OCI-LY1 (cell line): ENCODE data around the gene PSMD2.

Source experiments
- H2AFZ ChIP-seq: fragments of 200-600 bp; sonication (generic), shearing (Covaris generic); 2 replicates; pipeline ENCODE4 v1.6.0; 2014; ENCODE audit warnings: antibody characterized with exemption, mild to moderate bottlenecking, low read length
- H3F3A ChIP-seq: fragments of 200-600 bp; sonication (generic), shearing (Covaris generic); 2 replicates; pipeline ENCODE4 v1.6.0; 2014; ENCODE audit warnings: mild to moderate bottlenecking, antibody characterized with exemption, low read length, moderate library complexity; ENCODE audit not compliant: insufficient read depth
- H3K27ac ChIP-seq: fragments of 200-600 bp; sonication (generic); 2 replicates; pipeline ENCODE4 v1.5.1; 2014; ENCODE audit warnings: low read length, mixed run types, mild to moderate bottlenecking, low read depth; ENCODE audit not compliant: poor library complexity, severe bottlenecking
- H3K27me3 ChIP-seq: fragments of 200-600 bp; sonication (generic); 2 replicates; pipeline ENCODE4 v1.6.0; 2014; ENCODE audit warnings: antibody characterized with exemption, mild to moderate bottlenecking, low read length, moderate library complexity; ENCODE audit not compliant: insufficient read depth
- H3K36me3 ChIP-seq: fragments of 200-600 bp; sonication (generic); 2 replicates; pipeline ENCODE4 v1.6.1; 2014; ENCODE audit warnings: mild to moderate bottlenecking, antibody characterized with exemption, low read length, moderate library complexity, mixed read lengths; ENCODE audit not compliant: insufficient read depth
- H3K4me1 ChIP-seq: fragments of 200-600 bp; sonication (generic); 2 replicates; pipeline ENCODE4 v1.5.1; 2014; ENCODE audit warnings: mild to moderate bottlenecking, low read length, moderate library complexity; ENCODE audit not compliant: insufficient read depth, severe bottlenecking
- H3K4me2 ChIP-seq: fragments of 200-600 bp; sonication (generic), shearing (Covaris generic); 2 replicates; pipeline ENCODE4 v1.6.1; 2014; ENCODE audit warnings: low read length
- H3K4me3 ChIP-seq: fragments of 200-600 bp; sonication (generic); 2 replicates; pipeline ENCODE4 v1.5.1; 2014; ENCODE audit warnings: low read length, low read depth, mild to moderate bottlenecking, mixed read lengths; ENCODE audit not compliant: poor library complexity, severe bottlenecking
- H3K79me2 ChIP-seq: fragments of 200-600 bp; shearing (Covaris generic); 2 replicates; pipeline ENCODE4 v1.6.1; 2016; ENCODE audit warnings: mixed run types, low read length, mixed read lengths; ENCODE audit not compliant: insufficient read depth
- H3K9ac ChIP-seq: fragments of 200-600 bp; sonication (generic), shearing (Covaris generic); 2 replicates; pipeline ENCODE4 v1.6.1; 2014; ENCODE audit warnings: mild to moderate bottlenecking, low read length, mixed read lengths
- H3K9me2 ChIP-seq: fragments of 200-600 bp; sonication (generic), shearing (Covaris generic); 2 replicates; pipeline ENCODE4 v1.6.1; 2014; ENCODE audit warnings: low read depth, mild to moderate bottlenecking, low read length, mixed read lengths
- H3K9me3 ChIP-seq: fragments of 200-600 bp; shearing (Covaris generic); 2 replicates; pipeline ENCODE4 v1.6.1; 2014; ENCODE audit warnings: low read length, mixed read lengths
- H4K20me1 ChIP-seq: fragments of 200-600 bp; sonication (generic), shearing (Covaris generic); 2 replicates; pipeline ENCODE4 v1.6.0; 2016; ENCODE audit warnings: mild to moderate bottlenecking, low read length; ENCODE audit not compliant: insufficient read depth
- EZH2 ChIP-seq: fragments of 200-600 bp; sonication (generic), shearing (Covaris generic); IDR thresholded peaks from 2 replicates; pipeline ENCODE4 v1.8.0; 2017; ENCODE audit warnings: borderline replicate concordance, mixed run types, mild to moderate bottlenecking, antibody characterized with exemption, low read length, moderate library complexity, mixed read lengths
- TF ChIP-seq, protein P1 (sequence below): fragments of 200-600 bp; sonication (generic), shearing (Covaris generic); IDR thresholded peaks from 2 replicates; pipeline ENCODE4 v1.5.1; 2017; ENCODE audit warnings: mild to moderate bottlenecking, antibody characterized with exemption, low read length, moderate library complexity, mixed read lengths

PSMD2 gene

GRCh38 chr3:184349563-184350470 lies 50.8 kb downstream of the PSMD2 start:
- H2AFZ ChIP-seq, result no peak overlapping the region
- H4K20me1 ChIP-seq, result no peaks in the 10 kb centered on the region
- H3F3A ChIP-seq, result no peaks in the 10 kb centered on the region
- H3K36me3 ChIP-seq, result no peaks in the 10 kb centered on the region
- peaks cover 3% of the 10 kb centered on the region for H3K4me1 ChIP-seq
- H3K4me2 ChIP-seq, result no peak overlapping the region
- no peaks in the 10 kb centered on the region for H3K27me3 ChIP-seq
- H3K9me3 ChIP-seq, result no peaks in the 10 kb centered on the region
- TF ChIP-seq, protein P1, sequence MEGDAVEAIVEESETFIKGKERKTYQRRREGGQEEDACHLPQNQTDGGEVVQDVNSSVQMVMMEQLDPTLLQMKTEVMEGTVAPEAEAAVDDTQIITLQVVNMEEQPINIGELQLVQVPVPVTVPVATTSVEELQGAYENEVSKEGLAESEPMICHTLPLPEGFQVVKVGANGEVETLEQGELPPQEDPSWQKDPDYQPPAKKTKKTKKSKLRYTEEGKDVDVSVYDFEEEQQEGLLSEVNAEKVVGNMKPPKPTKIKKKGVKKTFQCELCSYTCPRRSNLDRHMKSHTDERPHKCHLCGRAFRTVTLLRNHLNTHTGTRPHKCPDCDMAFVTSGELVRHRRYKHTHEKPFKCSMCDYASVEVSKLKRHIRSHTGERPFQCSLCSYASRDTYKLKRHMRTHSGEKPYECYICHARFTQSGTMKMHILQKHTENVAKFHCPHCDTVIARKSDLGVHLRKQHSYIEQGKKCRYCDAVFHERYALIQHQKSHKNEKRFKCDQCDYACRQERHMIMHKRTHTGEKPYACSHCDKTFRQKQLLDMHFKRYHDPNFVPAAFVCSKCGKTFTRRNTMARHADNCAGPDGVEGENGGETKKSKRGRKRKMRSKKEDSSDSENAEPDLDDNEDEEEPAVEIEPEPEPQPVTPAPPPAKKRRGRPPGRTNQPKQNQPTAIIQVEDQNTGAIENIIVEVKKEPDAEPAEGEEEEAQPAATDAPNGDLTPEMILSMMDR, result no peak
- TF ChIP-seq EZH2, result no peak
- no peak overlapping the region for H3K4me3 ChIP-seq
- H3K79me2 ChIP-seq, result no peaks in the 10 kb centered on the region
- H3K9me2 ChIP-seq, result no peaks in the 10 kb centered on the region
- no peak overlapping the region for H3K9ac ChIP-seq
- H3K27ac ChIP-seq, result no peak overlapping the region

DNA sequence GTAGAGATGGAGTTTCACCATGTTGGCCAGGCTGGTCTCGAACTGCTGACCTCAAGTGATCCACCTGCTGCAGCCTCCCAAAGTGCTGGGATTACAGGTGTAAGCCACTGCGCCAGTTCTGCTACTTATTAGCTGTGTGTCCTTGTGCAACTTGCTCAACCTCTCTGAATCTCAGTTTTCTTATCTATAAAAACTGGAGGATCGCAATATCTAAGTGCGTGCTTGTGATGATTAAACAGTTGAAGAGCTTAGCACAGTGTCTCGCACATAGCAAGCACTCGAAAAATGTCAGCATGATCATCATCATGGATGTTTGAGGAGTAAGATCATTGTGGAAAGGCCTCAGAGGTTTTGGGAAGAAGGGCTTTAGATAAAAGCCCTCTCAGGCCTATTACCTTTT lies 51.6 kb downstream of the PSMD2 start:
- Histone ChIP-seq H3K9ac (no peak overlapping the region), H3F3A (no peaks in the 10 kb centered on the region), H3K9me2 (no peaks in the 10 kb centered on the region), H4K20me1 (no peaks in the 10 kb centered on the region), H3K4me3 (no peak overlapping the region), H3K27me3 (no peaks in the 10 kb centered on the region), H3K79me2 (no peaks in the 10 kb centered on the region), H3K4me2 (no peak overlapping the region), H3K36me3 (no peaks in the 10 kb centered on the region), H3K4me1 (peaks cover 3% of the 10 kb centered on the region), H2AFZ (no peak overlapping the region), H3K9me3 (no peaks in the 10 kb centered on the region), H3K27ac (no peak overlapping the region)
- TF ChIP-seq EZH2, result no peak
- TF ChIP-seq, protein P1, result no peak

- Histone ChIP-seq H3K4me3 (no peak overlapping the region), H3K4me2 (no peak overlapping the region), H3K27ac (no peak overlapping the region), H3K9me3 (no peaks in the 10 kb centered on the region), H4K20me1 (no peaks in the 10 kb centered on the region), H3K4me1 (peaks cover 3% of the 10 kb centered on the region), H3K79me2 (no peaks in the 10 kb centered on the region), H3K9me2 (no peaks in the 10 kb centered on the region), H3K36me3 (no peaks in the 10 kb centered on the region), H3F3A (no peaks in the 10 kb centered on the region), H2AFZ (no peak overlapping the region), H3K9ac (no peak overlapping the region), H3K27me3 (no peaks in the 10 kb centered on the region)
- TF ChIP-seq, protein P1, result no peak
- TF ChIP-seq EZH2, result no peak
Observed at GRCh38 chr3:184351511-184352148, 52.6 kb downstream of the PSMD2 start.
